HCT116 (cell line): Measurements from ENCODE around the gene PEAK1. TPM values are rescaled to one million over a fixed set of nuclear protein-coding genes. Genes with fewer than 3 reads are reported as not detected.

Source experiments
- ATAC-seq: fragments of 200-7000 bp; cut with Tn5 transposase; 2 replicates; pipeline ENCODE4 v1.9.1; 2020; ENCODE audit warnings: mild to moderate bottlenecking, moderate library complexity
- BruUV-seq: library from RNA; stranded (reverse); fragments of 400-500 nt; replicated peaks from 2 replicates; lab custom pipeline; 2021; lab: Mats Ljungman, UMichigan
- CTCF ChIA-PET: fragments of 300-600 bp; sonication (Branson Sonifier 250); formaldehyde crosslinking; loops from one replicate; lab custom pipeline; 2021; ENCODE audit warnings: antibody characterized with exemption; lab: Charles Lee
- POLR2A ChIA-PET: fragments of 300-600, 350-600 bp; sonication (Branson Sonifier 250); formaldehyde crosslinking; loops from one replicate; lab custom pipeline; 2021; ENCODE audit warnings: antibody characterized with exemption; lab: Charles Lee
- RAD21 ChIA-PET, 2 experiments: fragments of 300-600 bp; sonication (Branson Sonifier 250); formaldehyde crosslinking; loops; one replicate each; lab custom pipeline; 2023; ENCODE audit warnings: low total read pairs in 2 of 2; ENCODE audit not compliant: uncharacterized antibody in 2 of 2, unreplicated experiment in 2 of 2, low non-redundant PET in 1 of 2; lab: Charles Lee
- DNase-seq: peaks from one replicate; pipeline ENCODE4 v3.0.0-alpha.2; 2010; ENCODE audit warnings: low read depth, low spot score
- H2AFZ ChIP-seq: fragments of 200-600 bp; shearing (Covaris generic), sonication (generic); 2 replicates; pipeline ENCODE4 v1.6.1; 2017; ENCODE audit warnings: low read depth, mixed run types, mixed read lengths, antibody characterized with exemption, low read length; ENCODE audit not compliant: poor library complexity, severe bottlenecking
- H3K27ac ChIP-seq: 2 replicates; pipeline ENCODE4 v1.5.1; 2012; ENCODE audit warnings: low read depth, low read length
- H3K27me3 ChIP-seq: fragments of 200-600 bp; sonication (generic); 2 replicates; pipeline ENCODE4 v1.6.1; 2016; ENCODE audit warnings: mixed run types, low read length, mixed read lengths; ENCODE audit not compliant: insufficient read depth
- H3K36me3 ChIP-seq, 2 experiments: fragments of 200-500 bp in 1 of 2; fragments of 200-600 bp in 1 of 2; sonication (Bioruptor generic) in 1 of 2; sonication (generic) in 1 of 2; 2 replicates each; pipeline versions ENCODE4 v1.5.1 to v1.6.1; 2014 to 2016; ENCODE audit warnings: low read length in 2 of 2, inconsistent platforms in 1 of 2, mixed read lengths in 1 of 2, mixed run types in 1 of 2; ENCODE audit not compliant: insufficient read depth in 2 of 2, control insufficient read depth in 1 of 2
- H3K4me1 ChIP-seq, 2 experiments: fragments of 200-600 bp in 1 of 2; sonication (generic) in 1 of 2; 2 replicates each; pipeline versions ENCODE4 v1.5.1 to v1.6.1; 2012 to 2017; ENCODE audit warnings: low read length in 2 of 2, inconsistent platforms in 1 of 2, mild to moderate bottlenecking in 1 of 2, mixed read lengths in 1 of 2, mixed run types in 1 of 2, moderate library complexity in 1 of 2; ENCODE audit not compliant: insufficient read depth in 2 of 2, control insufficient read depth in 1 of 2
- H3K4me2 ChIP-seq: fragments of 200-600 bp; sonication (generic); 2 replicates; pipeline ENCODE4 v1.6.1; 2017; ENCODE audit warnings: mixed run types, low read length, mixed read lengths
- H3K4me3 ChIP-seq, 2 experiments: fragments of 200-600 bp in 1 of 2; sonication (generic) in 1 of 2; replicated peaks in 1 of 2; 2 replicates each; pipeline ENCODE4 v1.5.1; 2011 to 2016; ENCODE audit warnings: low read length in 2 of 2, control low read depth in 1 of 2, low read depth in 1 of 2, mild to moderate bottlenecking in 1 of 2, mixed read lengths in 1 of 2, mixed run types in 1 of 2
- H3K79me2 ChIP-seq: fragments of 200-600 bp; sonication (generic); 2 replicates; pipeline ENCODE4 v1.6.1; 2017; ENCODE audit warnings: mild to moderate bottlenecking, mixed run types, low read length, moderate library complexity, mixed read lengths; ENCODE audit not compliant: insufficient read depth
- H3K9ac ChIP-seq: fragments of 200-600 bp; sonication (generic); 2 replicates; pipeline ENCODE4 v1.6.1; 2016; ENCODE audit warnings: low read length, mixed read lengths
- H3K9me2 ChIP-seq: fragments of 200-600 bp; sonication (generic), shearing (Covaris generic); 2 replicates; pipeline ENCODE4 v1.6.1; 2017; ENCODE audit warnings: mixed run types, mild to moderate bottlenecking, moderate library complexity; ENCODE audit not compliant: insufficient read depth
- H3K9me3 ChIP-seq, 2 experiments: fragments of 200-500 bp in 1 of 2; fragments of 200-600 bp in 1 of 2; sonication (Bioruptor generic) in 1 of 2; sonication (generic) in 1 of 2; 2 replicates each; pipeline ENCODE4 v1.6.1; 2014 to 2017; ENCODE audit warnings: low read length in 2 of 2, mixed read lengths in 2 of 2, inconsistent platforms in 1 of 2, low read depth in 1 of 2, mild to moderate bottlenecking in 1 of 2, mixed run types in 1 of 2, moderate library complexity in 1 of 2; ENCODE audit not compliant: control insufficient read depth in 1 of 2, insufficient read depth in 1 of 2
- H4K20me1 ChIP-seq: fragments of 200-600 bp; sonication (generic), shearing (Covaris generic); 2 replicates; pipeline ENCODE4 v1.6.1; 2017; ENCODE audit warnings: mixed run types, mild to moderate bottlenecking, moderate library complexity; ENCODE audit not compliant: insufficient read depth
- CEBPB ChIP-seq: IDR thresholded peaks from 2 replicates; pipeline ENCODE4 v1.6.1; 2012; ENCODE audit warnings: low read depth
- POLR2A ChIP-seq: IDR thresholded peaks from 2 replicates; pipeline ENCODE4 v1.7.0; 2011; ENCODE audit warnings: borderline replicate concordance; ENCODE audit not compliant: insufficient read depth, insufficient read length; ENCODE audit errors: extremely low read depth
- SIN3A ChIP-seq: IDR thresholded peaks from 2 replicates; pipeline ENCODE4 v1.6.1; 2012; ENCODE audit warnings: low read depth
- SP1 ChIP-seq: IDR thresholded peaks from 2 replicates; pipeline ENCODE4 v1.6.1; 2012; ENCODE audit warnings: low read depth
- SRF ChIP-seq: IDR thresholded peaks from 2 replicates; pipeline ENCODE4 v1.6.1; 2012; ENCODE audit warnings: low read depth
- ZNF274 ChIP-seq: fragments of 200-500 bp; sonication (Bioruptor generic); IDR thresholded peaks from 2 replicates; pipeline ENCODE4 v1.6.1; 2014; ENCODE audit warnings: mild to moderate bottlenecking, low read depth, low read length, inconsistent platforms
- intact Hi-C: fragments of 100-400 bp; cut with micrococcal nuclease; formaldehyde crosslinking; loops from 2 replicates; pipeline ENCODE4 v1.10.0; 2022
- total RNA-seq: library from RNA; stranded (reverse); gene quantifications from one replicate; pipeline ENCODE4 v1.2.1, GENCODE V29; 2021; ENCODE audit not compliant: unreplicated experiment
- TF ChIP-seq, protein P1 (sequence below): IDR thresholded peaks from 2 replicates; pipeline ENCODE4 v1.6.1; 2012; ENCODE audit warnings: low read depth
- TF ChIP-seq, protein P2 (sequence below), 3 experiments: fragments of 200-600 bp in 1 of 3; sonication (generic) in 1 of 3; IDR thresholded peaks in 2 of 3; conservative IDR thresholded peaks in 1 of 3; 2 replicates each; pipeline ENCODE4 v1.5.1; 2012 to 2017; ENCODE audit warnings: low read depth in 2 of 3, low read length in 2 of 3, antibody characterized with exemption in 1 of 3, borderline replicate concordance in 1 of 3, control low read depth in 1 of 3, mild to moderate bottlenecking in 1 of 3, mixed read lengths in 1 of 3, mixed run types in 1 of 3, moderate library complexity in 1 of 3; ENCODE audit not compliant: insufficient read depth in 1 of 3
- TF ChIP-seq, protein P3 (sequence below): IDR thresholded peaks from 2 replicates; pipeline ENCODE4 v1.6.1; 2012

Gene PEAK1
- total RNA-seq, 1 experiment from 2014 or later, result 23.4 TPM

DNA sequence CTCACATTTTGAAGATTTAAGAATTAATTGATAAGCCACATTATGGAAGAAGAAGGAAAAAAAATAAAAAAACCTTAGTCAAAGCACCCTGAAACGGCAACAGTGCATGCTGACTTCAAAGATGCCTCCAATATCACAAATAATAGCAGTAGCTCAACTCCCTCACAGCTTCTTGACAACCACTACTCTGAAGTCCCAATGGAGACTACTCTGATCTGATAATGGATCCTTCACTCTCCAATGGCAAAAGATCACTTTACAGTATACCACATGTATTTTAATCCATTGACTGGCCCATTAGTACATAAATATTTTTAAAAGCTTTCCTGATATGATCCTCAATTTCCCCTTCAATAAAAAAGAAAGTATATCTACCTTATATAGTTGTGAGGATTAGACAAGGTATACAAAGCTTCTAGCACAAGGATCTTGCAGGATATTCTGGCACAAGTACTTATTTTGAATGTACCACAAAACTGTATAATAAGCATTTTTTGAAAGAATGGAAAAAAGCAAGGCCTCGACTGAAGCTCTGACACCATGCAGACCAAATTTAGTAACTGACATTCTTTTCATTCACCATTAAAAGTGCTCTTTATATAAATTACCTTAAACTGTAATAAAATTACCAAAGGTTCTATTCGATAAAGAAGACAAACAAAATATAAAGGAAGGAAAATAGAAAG, 91.9 kb downstream of the PEAK1 start:
- Histone ChIP-seq H3K27ac (no peak overlapping the region), H3K9me3 (no peaks in the 10 kb centered on the region), H3K27me3 (no peaks in the 10 kb centered on the region), H3K4me1 (peaks cover 5 to 8% of the 10 kb centered on the region in 2 experiments; a peak in 2 of 4 replicates), H4K20me1 (no peaks in the 10 kb centered on the region), H2AFZ (no peak overlapping the region), H3K79me2 (no peaks in the 10 kb centered on the region), H3K9ac (no peak overlapping the region), H3K4me3 (no peak overlapping the region), H3K4me2 (no peak overlapping the region), H3K36me3 (no peaks in the 10 kb centered on the region), H3K9me2 (no peaks in the 10 kb centered on the region)
- BruUV-seq, result no TSS peak
- ChIA-PET RAD21 (no interaction called here), CTCF (no interaction called here), POLR2A (no interaction called here)
- TF ChIP-seq POLR2A, result no peak
- TF ChIP-seq, protein P1, sequence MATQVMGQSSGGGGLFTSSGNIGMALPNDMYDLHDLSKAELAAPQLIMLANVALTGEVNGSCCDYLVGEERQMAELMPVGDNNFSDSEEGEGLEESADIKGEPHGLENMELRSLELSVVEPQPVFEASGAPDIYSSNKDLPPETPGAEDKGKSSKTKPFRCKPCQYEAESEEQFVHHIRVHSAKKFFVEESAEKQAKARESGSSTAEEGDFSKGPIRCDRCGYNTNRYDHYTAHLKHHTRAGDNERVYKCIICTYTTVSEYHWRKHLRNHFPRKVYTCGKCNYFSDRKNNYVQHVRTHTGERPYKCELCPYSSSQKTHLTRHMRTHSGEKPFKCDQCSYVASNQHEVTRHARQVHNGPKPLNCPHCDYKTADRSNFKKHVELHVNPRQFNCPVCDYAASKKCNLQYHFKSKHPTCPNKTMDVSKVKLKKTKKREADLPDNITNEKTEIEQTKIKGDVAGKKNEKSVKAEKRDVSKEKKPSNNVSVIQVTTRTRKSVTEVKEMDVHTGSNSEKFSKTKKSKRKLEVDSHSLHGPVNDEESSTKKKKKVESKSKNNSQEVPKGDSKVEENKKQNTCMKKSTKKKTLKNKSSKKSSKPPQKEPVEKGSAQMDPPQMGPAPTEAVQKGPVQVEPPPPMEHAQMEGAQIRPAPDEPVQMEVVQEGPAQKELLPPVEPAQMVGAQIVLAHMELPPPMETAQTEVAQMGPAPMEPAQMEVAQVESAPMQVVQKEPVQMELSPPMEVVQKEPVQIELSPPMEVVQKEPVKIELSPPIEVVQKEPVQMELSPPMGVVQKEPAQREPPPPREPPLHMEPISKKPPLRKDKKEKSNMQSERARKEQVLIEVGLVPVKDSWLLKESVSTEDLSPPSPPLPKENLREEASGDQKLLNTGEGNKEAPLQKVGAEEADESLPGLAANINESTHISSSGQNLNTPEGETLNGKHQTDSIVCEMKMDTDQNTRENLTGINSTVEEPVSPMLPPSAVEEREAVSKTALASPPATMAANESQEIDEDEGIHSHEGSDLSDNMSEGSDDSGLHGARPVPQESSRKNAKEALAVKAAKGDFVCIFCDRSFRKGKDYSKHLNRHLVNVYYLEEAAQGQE, result no peak
- TF ChIP-seq SP1, result no peak
- no peak for TF ChIP-seq SRF
- TF ChIP-seq, protein P2, sequence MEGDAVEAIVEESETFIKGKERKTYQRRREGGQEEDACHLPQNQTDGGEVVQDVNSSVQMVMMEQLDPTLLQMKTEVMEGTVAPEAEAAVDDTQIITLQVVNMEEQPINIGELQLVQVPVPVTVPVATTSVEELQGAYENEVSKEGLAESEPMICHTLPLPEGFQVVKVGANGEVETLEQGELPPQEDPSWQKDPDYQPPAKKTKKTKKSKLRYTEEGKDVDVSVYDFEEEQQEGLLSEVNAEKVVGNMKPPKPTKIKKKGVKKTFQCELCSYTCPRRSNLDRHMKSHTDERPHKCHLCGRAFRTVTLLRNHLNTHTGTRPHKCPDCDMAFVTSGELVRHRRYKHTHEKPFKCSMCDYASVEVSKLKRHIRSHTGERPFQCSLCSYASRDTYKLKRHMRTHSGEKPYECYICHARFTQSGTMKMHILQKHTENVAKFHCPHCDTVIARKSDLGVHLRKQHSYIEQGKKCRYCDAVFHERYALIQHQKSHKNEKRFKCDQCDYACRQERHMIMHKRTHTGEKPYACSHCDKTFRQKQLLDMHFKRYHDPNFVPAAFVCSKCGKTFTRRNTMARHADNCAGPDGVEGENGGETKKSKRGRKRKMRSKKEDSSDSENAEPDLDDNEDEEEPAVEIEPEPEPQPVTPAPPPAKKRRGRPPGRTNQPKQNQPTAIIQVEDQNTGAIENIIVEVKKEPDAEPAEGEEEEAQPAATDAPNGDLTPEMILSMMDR (IDR thresholded peaks at IDR 0.05 in 2 of 3, conservative IDR thresholded peaks at IDR 0.05 in 1 of 3; ENCODE audit: borderline replicate concordance in 1 of 3, insufficient read depth in 1 of 3, low read depth in 2 of 3, low read length in 2 of 3), result no peak
- no peak for TF ChIP-seq ZNF274
- TF ChIP-seq CEBPB, result no peak
- TF ChIP-seq, protein P3, sequence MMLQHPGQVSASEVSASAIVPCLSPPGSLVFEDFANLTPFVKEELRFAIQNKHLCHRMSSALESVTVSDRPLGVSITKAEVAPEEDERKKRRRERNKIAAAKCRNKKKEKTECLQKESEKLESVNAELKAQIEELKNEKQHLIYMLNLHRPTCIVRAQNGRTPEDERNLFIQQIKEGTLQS, result no peak
- TF ChIP-seq SIN3A, result no peak
- intact Hi-C loops, result no loop called here
- DNase-seq (no peak), ATAC-seq (no peak)
